HEK293 (cell line): ENCODE data around the gene HINT2.

Experiments
- EGR2 ChIP-seq: fragments of 450-650 bp; formaldehyde crosslinking; IDR thresholded peaks from 2 replicates; pipeline ENCODE4 v1.5.1; 2016; ENCODE audit warnings: low read depth, missing biosample characterization, missing genetic modification characterization
- FEZF1 ChIP-seq: fragments of 450-650 bp; formaldehyde crosslinking; IDR thresholded peaks from 2 replicates; pipeline ENCODE4 v1.5.1; 2016; ENCODE audit warnings: missing biosample characterization, missing genetic modification characterization
- GLIS1 ChIP-seq: fragments of 450-650 bp; formaldehyde crosslinking; IDR thresholded peaks from 2 replicates; pipeline ENCODE4 v1.5.1; 2016; ENCODE audit warnings: missing biosample characterization, missing genetic modification characterization
- KLF16 ChIP-seq: fragments of 450-650 bp; formaldehyde crosslinking; IDR thresholded peaks from 2 replicates; pipeline ENCODE4 v1.5.1; 2017; ENCODE audit warnings: missing biosample characterization, missing genetic modification characterization
- KLF8 ChIP-seq: fragments of 450-650 bp; formaldehyde crosslinking; IDR thresholded peaks from 2 replicates; pipeline ENCODE4 v1.5.1; 2016; ENCODE audit warnings: missing biosample characterization, missing genetic modification characterization
- MEIS1 ChIP-seq: sonication (generic); formaldehyde crosslinking; IDR thresholded peaks from 2 replicates; pipeline ENCODE4 v1.8.1; 2022; ENCODE audit warnings: missing genetic modification reagents, mild to moderate bottlenecking, borderline replicate concordance
- OSR2 ChIP-seq: fragments of 450-650 bp; formaldehyde crosslinking; IDR thresholded peaks from 2 replicates; pipeline ENCODE4 v1.5.1; 2016; ENCODE audit warnings: missing biosample characterization, missing genetic modification characterization
- WT1 ChIP-seq: fragments of 450-650 bp; formaldehyde crosslinking; IDR thresholded peaks from 2 replicates; pipeline ENCODE4 v1.5.1; 2016; ENCODE audit warnings: missing biosample characterization, missing genetic modification characterization
- ZBTB44 ChIP-seq: fragments of 450-650 bp; IDR thresholded peaks from 2 replicates; pipeline ENCODE4 v1.5.1; 2018; ENCODE audit warnings: missing biosample characterization, mild to moderate bottlenecking, missing genetic modification characterization
- ZFHX2 ChIP-seq: fragments of 450-650 bp; formaldehyde crosslinking; conservative IDR thresholded peaks from 2 replicates; pipeline ENCODE4 v1.5.1; 2016; ENCODE audit warnings: missing biosample characterization, missing genetic modification characterization
- ZFP37 ChIP-seq: fragments of 450-650 bp; formaldehyde crosslinking; IDR thresholded peaks from 2 replicates; pipeline ENCODE4 v1.5.1; 2016; ENCODE audit warnings: missing biosample characterization, missing genetic modification characterization
- ZIC2 ChIP-seq: fragments of 450-650 bp; formaldehyde crosslinking; IDR thresholded peaks from 2 replicates; pipeline ENCODE4 v1.5.1; 2016; ENCODE audit warnings: missing biosample characterization, missing genetic modification characterization
- ZNF10 ChIP-seq: fragments of 450-650 bp; formaldehyde crosslinking; IDR thresholded peaks from 2 replicates; pipeline ENCODE4 v1.5.1; 2017; ENCODE audit warnings: missing biosample characterization, missing genetic modification characterization
- ZNF184 ChIP-seq: fragments of 450-650 bp; IDR thresholded peaks from 2 replicates; pipeline ENCODE4 v1.5.1; 2018; ENCODE audit warnings: missing biosample characterization, mild to moderate bottlenecking, missing genetic modification characterization
- ZNF341 ChIP-seq: fragments of 450-650 bp; formaldehyde crosslinking; IDR thresholded peaks from 2 replicates; pipeline ENCODE4; 2016; ENCODE audit warnings: low read depth, missing biosample characterization, missing genetic modification characterization
- ZNF394 ChIP-seq: fragments of 450-650 bp; formaldehyde crosslinking; IDR thresholded peaks from 2 replicates; pipeline ENCODE4 v1.5.1; 2016; ENCODE audit warnings: missing biosample characterization, missing genetic modification characterization, mild to moderate bottlenecking, moderate library complexity, borderline replicate concordance
- ZNF416 ChIP-seq: fragments of 450-650 bp; formaldehyde crosslinking; IDR thresholded peaks from 2 replicates; pipeline ENCODE4 v1.5.1; 2016; ENCODE audit warnings: missing biosample characterization, missing genetic modification characterization
- ZNF548 ChIP-seq: fragments of 450-650 bp; formaldehyde crosslinking; IDR thresholded peaks from 2 replicates; pipeline ENCODE4 v1.5.1; 2016; ENCODE audit warnings: missing biosample characterization, missing genetic modification characterization
- ZNF600 ChIP-seq: fragments of 450-650 bp; formaldehyde crosslinking; IDR thresholded peaks from 2 replicates; pipeline ENCODE4 v1.5.1; 2016; ENCODE audit warnings: missing biosample characterization, missing genetic modification characterization
- ZNF629 ChIP-seq: fragments of 450-650 bp; formaldehyde crosslinking; IDR thresholded peaks from 2 replicates; pipeline ENCODE4 v1.5.1; 2017; ENCODE audit warnings: missing biosample characterization, missing genetic modification characterization
- ZNF837 ChIP-seq: fragments of 450-650 bp; formaldehyde crosslinking; IDR thresholded peaks from 2 replicates; pipeline ENCODE4 v1.5.1; 2016; ENCODE audit warnings: missing biosample characterization, missing genetic modification characterization
- TF ChIP-seq, protein P1 (sequence below): fragments of 450-650 bp; formaldehyde crosslinking; IDR thresholded peaks from 2 replicates; pipeline ENCODE4 v1.5.1; 2016; ENCODE audit warnings: missing biosample characterization, missing genetic modification characterization
- TF ChIP-seq, protein P2 (sequence below): fragments of 450-650 bp; formaldehyde crosslinking; IDR thresholded peaks from 2 replicates; pipeline ENCODE4 v1.5.1; 2016; ENCODE audit warnings: missing biosample characterization, missing genetic modification characterization, low read depth
- TF ChIP-seq, protein P3 (sequence below): fragments of 450-650 bp; formaldehyde crosslinking; IDR thresholded peaks from 2 replicates; pipeline ENCODE4 v1.5.1; 2016; ENCODE audit warnings: missing biosample characterization, missing genetic modification characterization

The HINT2 gene

GRCh38 chr9:35776018-35776417 lies 38.8 kb downstream of the HINT2 start (continued):
- TF ChIP-seq ZNF837 (tag by site-specific recombination) = no peak
- peak; percentile 69 for TF ChIP-seq EGR2 (tag by site-specific recombination)
- peak; percentile 78 for TF ChIP-seq WT1 (tag by site-specific recombination)
- TF ChIP-seq ZIC2 = peak; percentile 87
- no peak for TF ChIP-seq ZNF416 (tag by site-specific recombination)
- no peak for TF ChIP-seq KLF16 (tag by site-specific recombination)
- TF ChIP-seq OSR2 (tag by site-specific recombination) = peak; percentile 60
- peak; percentile 91 for TF ChIP-seq ZNF10 (tag by site-specific recombination)
- TF ChIP-seq, protein P1, sequence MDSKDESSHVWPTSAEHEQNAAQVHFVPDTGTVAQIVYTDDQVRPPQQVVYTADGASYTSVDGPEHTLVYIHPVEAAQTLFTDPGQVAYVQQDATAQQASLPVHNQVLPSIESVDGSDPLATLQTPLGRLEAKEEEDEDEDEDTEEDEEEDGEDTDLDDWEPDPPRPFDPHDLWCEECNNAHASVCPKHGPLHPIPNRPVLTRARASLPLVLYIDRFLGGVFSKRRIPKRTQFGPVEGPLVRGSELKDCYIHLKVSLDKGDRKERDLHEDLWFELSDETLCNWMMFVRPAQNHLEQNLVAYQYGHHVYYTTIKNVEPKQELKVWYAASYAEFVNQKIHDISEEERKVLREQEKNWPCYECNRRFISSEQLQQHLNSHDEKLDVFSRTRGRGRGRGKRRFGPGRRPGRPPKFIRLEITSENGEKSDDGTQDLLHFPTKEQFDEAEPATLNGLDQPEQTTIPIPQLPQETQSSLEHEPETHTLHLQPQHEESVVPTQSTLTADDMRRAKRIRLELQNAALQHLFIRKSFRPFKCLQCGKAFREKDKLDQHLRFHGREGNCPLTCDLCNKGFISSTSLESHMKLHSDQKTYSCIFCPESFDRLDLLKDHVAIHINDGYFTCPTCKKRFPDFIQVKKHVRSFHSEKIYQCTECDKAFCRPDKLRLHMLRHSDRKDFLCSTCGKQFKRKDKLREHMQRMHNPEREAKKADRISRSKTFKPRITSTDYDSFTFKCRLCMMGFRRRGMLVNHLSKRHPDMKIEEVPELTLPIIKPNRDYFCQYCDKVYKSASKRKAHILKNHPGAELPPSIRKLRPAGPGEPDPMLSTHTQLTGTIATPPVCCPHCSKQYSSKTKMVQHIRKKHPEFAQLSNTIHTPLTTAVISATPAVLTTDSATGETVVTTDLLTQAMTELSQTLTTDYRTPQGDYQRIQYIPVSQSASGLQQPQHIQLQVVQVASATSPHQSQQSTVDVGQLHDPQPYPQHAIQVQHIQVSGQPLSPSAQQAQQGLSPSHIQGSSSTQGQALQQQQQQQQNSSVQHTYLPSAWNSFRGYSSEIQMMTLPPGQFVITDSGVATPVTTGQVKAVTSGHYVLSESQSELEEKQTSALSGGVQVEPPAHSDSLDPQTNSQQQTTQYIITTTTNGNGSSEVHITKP (tag by site-specific recombination) = peak; percentile 62
- peak; percentile 80 for TF ChIP-seq ZNF600 (tag by site-specific recombination)
- TF ChIP-seq ZNF341 (tag by site-specific recombination) = peak; percentile 19; the same call in 1 of the 2 replicates
- peak; percentile 53; the same call in 1 of the 2 replicates for TF ChIP-seq KLF8 (tag by site-specific recombination)
- TF ChIP-seq ZBTB44 (tag by site-specific recombination) = no peak
- TF ChIP-seq, protein P2, sequence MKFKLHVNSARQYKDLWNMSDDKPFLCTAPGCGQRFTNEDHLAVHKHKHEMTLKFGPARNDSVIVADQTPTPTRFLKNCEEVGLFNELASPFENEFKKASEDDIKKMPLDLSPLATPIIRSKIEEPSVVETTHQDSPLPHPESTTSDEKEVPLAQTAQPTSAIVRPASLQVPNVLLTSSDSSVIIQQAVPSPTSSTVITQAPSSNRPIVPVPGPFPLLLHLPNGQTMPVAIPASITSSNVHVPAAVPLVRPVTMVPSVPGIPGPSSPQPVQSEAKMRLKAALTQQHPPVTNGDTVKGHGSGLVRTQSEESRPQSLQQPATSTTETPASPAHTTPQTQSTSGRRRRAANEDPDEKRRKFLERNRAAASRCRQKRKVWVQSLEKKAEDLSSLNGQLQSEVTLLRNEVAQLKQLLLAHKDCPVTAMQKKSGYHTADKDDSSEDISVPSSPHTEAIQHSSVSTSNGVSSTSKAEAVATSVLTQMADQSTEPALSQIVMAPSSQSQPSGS = no peak
- TF ChIP-seq ZNF394 (tag by site-specific recombination) = no peak
- TF ChIP-seq, protein P3, sequence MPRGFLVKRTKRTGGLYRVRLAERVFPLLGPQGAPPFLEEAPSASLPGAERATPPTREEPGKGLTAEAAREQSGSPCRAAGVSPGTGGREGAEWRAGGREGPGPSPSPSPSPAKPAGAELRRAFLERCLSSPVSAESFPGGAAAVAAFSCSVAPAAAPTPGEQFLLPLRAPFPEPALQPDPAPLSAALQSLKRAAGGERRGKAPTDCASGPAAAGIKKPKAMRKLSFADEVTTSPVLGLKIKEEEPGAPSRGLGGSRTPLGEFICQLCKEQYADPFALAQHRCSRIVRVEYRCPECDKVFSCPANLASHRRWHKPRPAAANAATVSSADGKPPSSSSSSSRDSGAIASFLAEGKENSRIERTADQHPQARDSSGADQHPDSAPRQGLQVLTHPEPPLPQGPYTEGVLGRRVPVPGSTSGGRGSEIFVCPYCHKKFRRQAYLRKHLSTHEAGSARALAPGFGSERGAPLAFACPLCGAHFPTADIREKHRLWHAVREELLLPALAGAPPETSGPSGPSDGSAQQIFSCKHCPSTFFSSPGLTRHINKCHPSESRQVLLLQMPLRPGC (tag by site-specific recombination) = 0 out of 2 replicates have a peak, but pooled peaks have one; percentile 30
- TF ChIP-seq ZNF184 (tag by site-specific recombination) = no peak
- no peak for TF ChIP-seq ZFP37
- TF ChIP-seq ZFHX2 (tag by site-specific recombination) = peak; percentile 55; the same call in 1 of the 2 replicates
- TF ChIP-seq GLIS1 = peak; percentile 40
- peak; percentile 44; the same call in 1 of the 2 replicates for TF ChIP-seq FEZF1 (tag by site-specific recombination)
- TF ChIP-seq ZNF629 (tag by site-specific recombination) = peak; percentile 80
- no peak for TF ChIP-seq MEIS1
- TF ChIP-seq ZNF548 (tag by site-specific recombination) = no peak
